Body of pancreas (tissue), 4 donors: Measurements from ENCODE around the gene BCL2L11. TPM values are rescaled to one million over a fixed set of nuclear protein-coding genes. Genes with fewer than 3 reads are reported as not detected.

Source experiments
- ATAC-seq: fragments of 150-250 bp; one replicate; pipeline ENCODE4 v1.9.1; 2016
- DNase-seq, 4 donors: peaks; one replicate each; pipeline ENCODE4 v3.0.0-alpha.2; 2019
- H3K27ac ChIP-seq, 4 donors: fragments of 200-600 bp; sonication (generic); 1 replicate in 3 of 4; 2 replicates in 1 of 4; pipeline versions ENCODE4 v1.5.1 to v1.6.1; 2016 to 2019; ENCODE audit warnings: mild to moderate bottlenecking in 1 of 4, mixed read lengths in 1 of 4, moderate library complexity in 1 of 4
- H3K27me3 ChIP-seq, 2 donors: fragments of 200-600 bp; sonication (generic); one replicate each; pipeline ENCODE4 v1.6.0; 2016; ENCODE audit warnings: mild to moderate bottlenecking in 1 of 2
- H3K36me3 ChIP-seq, 2 donors: fragments of 200-600 bp; sonication (generic); replicated peaks in 1 of 2; 2 replicates each; pipeline ENCODE4 v1.5.1; 2016; ENCODE audit warnings: low read depth in 2 of 2; ENCODE audit not compliant: insufficient read depth in 1 of 2
- H3K4me1 ChIP-seq: fragments of 200-600 bp; sonication (generic); one replicate; pipeline ENCODE4 v1.6.0; 2016
- H3K4me3 ChIP-seq, 2 donors: fragments of 200-600 bp; sonication (generic); 1 replicate in 1 of 2; 2 replicates in 1 of 2; pipeline ENCODE4 v1.5.1; 2016 to 2019
- H3K9me3 ChIP-seq, 3 donors: fragments of 200-600 bp; sonication (generic); 1 replicate in 2 of 3; 2 replicates in 1 of 3; pipeline ENCODE4 v1.5.1; 2016
- POLR2A ChIP-seq, 3 donors: fragments of 450-650 bp; IDR thresholded peaks; one replicate each; pipeline ENCODE4 v1.6.1; 2016; ENCODE audit warnings: antibody characterized with exemption in 3 of 3, mild to moderate bottlenecking in 2 of 3
- WGBS, 2 donors: methylation state at CpG; one replicate each; pipeline ENCODE4 v1.1.5; 2017; 5-methylcytosine and 5-hydroxymethylcytosine counted together
- intact Hi-C: fragments of 100-400 bp; cut with DNase I; formaldehyde crosslinking; loops from one replicate; pipeline ENCODE4 v1.15.1; 2023
- total RNA-seq, 2 donors: library from RNA; depleted of rRNA; stranded (reverse); fragments of >200 nt; gene quantifications; one replicate each; pipeline ENCODE4 v1.1.0, GENCODE V29; 2016
- TF ChIP-seq, protein P1 (sequence below), 7 experiments: fragments of 450-650 bp in 4 of 7; fragments of 200-600 bp in 3 of 7; sonication (generic) in 3 of 7; IDR thresholded peaks; one replicate each; pipeline ENCODE4 v1.5.1; 2016 to 2019; ENCODE audit warnings: antibody characterized with exemption in 7 of 7

BCL2L11 gene
- total RNA-seq, 2 donors from 2014 or later, result 10.9 to 18.7 TPM

DNA sequence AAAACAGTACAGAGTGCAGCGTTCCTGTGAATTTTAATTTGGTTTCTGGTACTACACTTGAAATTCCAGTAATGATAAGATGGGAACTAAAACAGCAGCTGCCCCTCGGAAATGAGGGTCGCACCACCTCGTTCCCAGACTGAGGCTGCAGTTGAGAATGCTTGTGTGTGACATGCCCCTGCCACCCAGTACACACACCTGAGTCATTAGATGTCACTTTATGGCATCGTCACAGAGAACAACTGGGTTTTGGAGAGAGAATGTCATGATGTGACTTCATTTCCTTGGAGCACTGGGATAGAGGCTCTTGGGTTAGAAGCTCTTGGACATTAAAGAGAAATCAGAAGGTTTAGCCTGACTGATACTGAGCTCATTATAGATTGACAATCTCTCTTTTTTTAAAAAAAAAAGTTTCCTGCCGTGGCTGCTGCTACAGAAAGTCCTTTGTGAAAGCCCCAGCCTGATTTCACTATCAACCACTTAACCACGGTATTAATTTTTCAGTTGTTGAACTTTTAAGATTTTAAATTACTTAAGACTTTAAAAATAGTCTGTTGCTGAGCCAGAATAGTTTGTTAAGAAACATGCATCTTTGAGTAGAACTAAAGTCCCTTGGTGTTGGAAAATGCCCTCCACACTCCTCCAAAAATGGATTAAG, 24.5 kb downstream of the BCL2L11 start:
- intact Hi-C loops, result no loop called here
- Histone ChIP-seq H3K4me3 (no peak overlapping the region), H3K27me3 (no peaks in the 10 kb centered on the region), H3K27ac (no peak overlapping the region), H3K4me1 (peaks cover 2% of the 10 kb centered on the region), H3K36me3 (no peaks in the 10 kb centered on the region), H3K9me3 (no peaks in the 10 kb centered on the region)
- WGBS, 2 donors, result 69 to 81% methylated on average over 7 of the region's 7 CpGs
- ATAC-seq (no peak), DNase-seq (no peak)
- TF ChIP-seq, protein P1, sequence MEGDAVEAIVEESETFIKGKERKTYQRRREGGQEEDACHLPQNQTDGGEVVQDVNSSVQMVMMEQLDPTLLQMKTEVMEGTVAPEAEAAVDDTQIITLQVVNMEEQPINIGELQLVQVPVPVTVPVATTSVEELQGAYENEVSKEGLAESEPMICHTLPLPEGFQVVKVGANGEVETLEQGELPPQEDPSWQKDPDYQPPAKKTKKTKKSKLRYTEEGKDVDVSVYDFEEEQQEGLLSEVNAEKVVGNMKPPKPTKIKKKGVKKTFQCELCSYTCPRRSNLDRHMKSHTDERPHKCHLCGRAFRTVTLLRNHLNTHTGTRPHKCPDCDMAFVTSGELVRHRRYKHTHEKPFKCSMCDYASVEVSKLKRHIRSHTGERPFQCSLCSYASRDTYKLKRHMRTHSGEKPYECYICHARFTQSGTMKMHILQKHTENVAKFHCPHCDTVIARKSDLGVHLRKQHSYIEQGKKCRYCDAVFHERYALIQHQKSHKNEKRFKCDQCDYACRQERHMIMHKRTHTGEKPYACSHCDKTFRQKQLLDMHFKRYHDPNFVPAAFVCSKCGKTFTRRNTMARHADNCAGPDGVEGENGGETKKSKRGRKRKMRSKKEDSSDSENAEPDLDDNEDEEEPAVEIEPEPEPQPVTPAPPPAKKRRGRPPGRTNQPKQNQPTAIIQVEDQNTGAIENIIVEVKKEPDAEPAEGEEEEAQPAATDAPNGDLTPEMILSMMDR (IDR thresholded peaks at IDR 0.05), result no peak
- TF ChIP-seq POLR2A (IDR thresholded peaks at IDR 0.05), result no peak

- WGBS, 2 donors, result 78 to 83% methylated on average over 2 of the region's 2 CpGs
- intact Hi-C loops, result no loop called here
- no peak for DNase-seq
- TF ChIP-seq POLR2A (IDR thresholded peaks at IDR 0.05), result no peak
- TF ChIP-seq, protein P1 (IDR thresholded peaks at IDR 0.05), result no peak
- no peaks in the 10 kb centered on the region for H3K9me3 ChIP-seq
- H3K27me3 ChIP-seq, result no peaks in the 10 kb centered on the region
- H3K4me3 ChIP-seq, result no peak overlapping the region
- H3K36me3 ChIP-seq, result peaks cover 0 to 2% of the 10 kb centered on the region in 2 donors
- no peak for ATAC-seq
- no peaks in the 10 kb centered on the region for H3K4me1 ChIP-seq
- H3K27ac ChIP-seq, result no peak overlapping the region
Observed at GRCh38 chr2:111145951-111146350, 25.2 kb downstream of the BCL2L11 start.

DNA sequence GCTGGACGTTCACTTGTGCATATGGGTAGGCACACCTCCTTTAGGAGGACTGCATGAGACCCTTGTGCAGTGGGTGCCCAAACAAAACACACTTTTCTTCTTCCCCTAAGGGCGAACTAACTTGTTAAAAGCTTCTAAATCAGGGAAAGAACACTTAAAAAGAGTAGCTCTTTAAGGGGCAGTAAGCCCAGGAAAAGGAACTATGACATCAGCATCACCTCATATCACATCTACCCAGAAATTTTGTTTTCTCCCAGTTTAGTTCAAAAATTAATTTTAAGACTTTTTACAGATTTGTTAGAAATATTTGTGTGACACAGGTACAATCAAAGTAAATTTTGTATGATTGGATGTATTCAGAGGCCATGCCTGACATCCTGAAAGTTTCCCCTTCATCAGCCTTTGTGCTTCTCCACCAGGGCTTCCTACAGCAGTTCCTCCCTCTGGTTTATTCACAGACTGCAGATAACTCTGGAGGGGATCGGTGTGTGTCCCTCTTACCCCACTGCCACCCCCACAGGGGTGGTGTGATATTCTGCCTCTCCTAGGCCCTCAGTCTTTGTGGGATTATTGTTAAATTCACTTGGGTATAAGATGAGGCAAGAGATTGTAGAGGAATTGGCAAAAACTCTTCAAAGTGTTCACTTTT, 27.6 kb downstream of the BCL2L11 start:
- no peaks in the 10 kb centered on the region for H3K4me1 ChIP-seq
- DNase-seq (no peak), ATAC-seq (no peak)
- H3K9me3 ChIP-seq, result no peaks in the 10 kb centered on the region
- no peak overlapping the region for H3K27ac ChIP-seq
- TF ChIP-seq POLR2A (IDR thresholded peaks at IDR 0.05), result no peak
- TF ChIP-seq, protein P1 (IDR thresholded peaks at IDR 0.05), result no peak
- WGBS, 2 donors, result 84 to 86% methylated on average over 3 of the region's 3 CpGs
- H3K4me3 ChIP-seq, result no peak overlapping the region
- peaks cover 0 to 2% of the 10 kb centered on the region in 2 donors for H3K36me3 ChIP-seq
- no peaks in the 10 kb centered on the region for H3K27me3 ChIP-seq
- intact Hi-C loops, result no loop called here

DNA sequence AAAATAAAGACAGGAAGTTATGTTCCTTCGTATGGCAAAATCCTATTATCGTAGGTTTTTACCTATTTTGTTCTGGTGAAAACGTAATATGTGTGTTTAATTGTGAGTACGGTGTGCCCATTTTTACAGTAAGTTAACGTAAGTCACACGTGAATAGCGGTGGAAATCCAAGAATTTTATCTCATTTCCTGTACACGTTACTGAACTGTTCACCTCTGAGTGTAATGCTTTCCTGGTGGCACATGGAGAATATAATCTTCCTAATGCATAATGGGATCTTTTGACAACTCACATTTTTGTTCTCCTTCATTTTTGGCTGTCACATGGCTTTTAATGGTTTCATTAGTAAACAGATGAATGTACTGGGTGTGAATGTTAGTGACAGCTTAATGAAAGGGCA, 28.2 kb downstream of the BCL2L11 start:
- no peak for TF ChIP-seq POLR2A (IDR thresholded peaks at IDR 0.05)
- TF ChIP-seq, protein P1 (IDR thresholded peaks at IDR 0.05), result no peak
- ATAC-seq, result no peak
- Histone ChIP-seq H3K4me1 (no peaks in the 10 kb centered on the region), H3K27me3 (no peaks in the 10 kb centered on the region), H3K4me3 (no peak overlapping the region), H3K9me3 (no peaks in the 10 kb centered on the region), H3K36me3 (peaks cover 0 to 2% of the 10 kb centered on the region in 2 donors), H3K27ac (no peak overlapping the region)
- intact Hi-C loops, result no loop called here
- DNase-seq, result no peak
- WGBS, 2 donors, result 79 to 85% methylated on average over 8 of the region's 8 CpGs
